H9 (cell line): ENCODE data around the gene VAV2. TPM values are rescaled to one million over a fixed set of nuclear protein-coding genes. Genes with fewer than 3 reads are reported as not detected.

ENCODE experiments used
- DNase-seq: peaks from one replicate; pipeline ENCODE4 v3.0.0-alpha.2; 2017
- H2AFZ ChIP-seq: one replicate; pipeline ENCODE4 v1.6.1; 2013; ENCODE audit warnings: mild to moderate bottlenecking, low read length, control low read depth, moderate library complexity
- H2AK5ac ChIP-seq: 2 replicates; pipeline ENCODE4 v1.6.1; 2013; ENCODE audit warnings: low read length, control low read depth, mixed read lengths; ENCODE audit not compliant: insufficient read length
- H2BK120ac ChIP-seq: one replicate; pipeline ENCODE4 v1.6.1; 2013; ENCODE audit warnings: low read depth, mild to moderate bottlenecking, low read length, control low read depth, inconsistent platforms; ENCODE audit not compliant: poor library complexity, severe bottlenecking
- H2BK12ac ChIP-seq: 2 replicates; pipeline ENCODE4 v1.6.1; 2013; ENCODE audit warnings: low read length, control low read depth, mixed read lengths, low read depth; ENCODE audit not compliant: insufficient read length
- H2BK15ac ChIP-seq: 2 replicates; pipeline ENCODE4 v1.6.1; 2013; ENCODE audit warnings: low read depth, low read length, control low read depth
- H2BK20ac ChIP-seq: one replicate; pipeline ENCODE4 v1.6.1; 2013; ENCODE audit warnings: low read depth, mild to moderate bottlenecking, low read length, control low read depth, inconsistent platforms; ENCODE audit not compliant: poor library complexity, severe bottlenecking
- H2BK5ac ChIP-seq: 2 replicates; pipeline ENCODE4 v1.6.1; 2013; ENCODE audit warnings: low read length, control low read depth, mixed read lengths; ENCODE audit not compliant: insufficient read length
- H3K14ac ChIP-seq: 2 replicates; pipeline ENCODE4 v1.6.1; 2013; ENCODE audit warnings: low read length, control low read depth; ENCODE audit not compliant: insufficient read depth
- H3K18ac ChIP-seq: 2 replicates; pipeline ENCODE4 v1.6.1; 2013; ENCODE audit warnings: low read depth, mild to moderate bottlenecking, mixed read lengths, low read length, control low read depth; ENCODE audit not compliant: insufficient read length
- H3K23ac ChIP-seq: 2 replicates; pipeline ENCODE4 v1.6.1; 2013; ENCODE audit warnings: low read length, control low read depth, mixed read lengths, low read depth; ENCODE audit not compliant: insufficient read length
- H3K23me2 ChIP-seq: 2 replicates; pipeline ENCODE4 v1.6.1; 2013; ENCODE audit warnings: low read depth, mild to moderate bottlenecking, mixed read lengths, low read length, control low read depth; ENCODE audit not compliant: insufficient read length, poor library complexity, severe bottlenecking
- H3K27ac ChIP-seq: 2 replicates; pipeline ENCODE4 v1.5.1; 2013; ENCODE audit warnings: low read length, control low read depth, mixed read lengths, low read depth; ENCODE audit not compliant: insufficient read length
- H3K27me3 ChIP-seq: 2 replicates; pipeline ENCODE4 v1.6.1; 2013; ENCODE audit warnings: low read length, control low read depth, inconsistent platforms; ENCODE audit not compliant: insufficient read depth
- H3K4ac ChIP-seq: 2 replicates; pipeline ENCODE4 v1.6.1; 2013; ENCODE audit warnings: low read depth, mild to moderate bottlenecking, control low read depth, inconsistent platforms, low read length, moderate library complexity
- H3K4me1 ChIP-seq: 2 replicates; pipeline ENCODE4 v1.6.1; 2013; ENCODE audit warnings: low read length, control low read depth, inconsistent platforms; ENCODE audit not compliant: insufficient read depth
- H3K4me2 ChIP-seq: 2 replicates; pipeline ENCODE4 v1.6.1; 2013; ENCODE audit warnings: low read length, control low read depth, mixed read lengths; ENCODE audit not compliant: insufficient read length, insufficient read depth
- H3K56ac ChIP-seq: 2 replicates; pipeline ENCODE4 v1.6.1; 2013; ENCODE audit warnings: low read depth, mild to moderate bottlenecking, mixed read lengths, low read length, control low read depth; ENCODE audit not compliant: insufficient read length
- H3K79me1 ChIP-seq: 2 replicates; pipeline ENCODE4 v1.6.1; 2013; ENCODE audit warnings: low read depth, mild to moderate bottlenecking, moderate library complexity, low read length, control low read depth, inconsistent platforms; ENCODE audit not compliant: insufficient read depth, poor library complexity, severe bottlenecking
- H3K79me2 ChIP-seq: 2 replicates; pipeline ENCODE4 v1.6.1; 2013; ENCODE audit warnings: low read length, control low read depth, inconsistent platforms; ENCODE audit not compliant: insufficient read depth
- H3K9ac ChIP-seq: 2 replicates; pipeline ENCODE4 v1.6.1; 2013; ENCODE audit warnings: low read length, control low read depth, mixed read lengths; ENCODE audit not compliant: insufficient read length; ENCODE audit errors: extremely low read depth
- H3K9me3 ChIP-seq: one replicate; pipeline ENCODE4 v1.6.1; 2013; ENCODE audit warnings: low read depth, low read length, inconsistent platforms; ENCODE audit not compliant: control insufficient read depth
- H3T11ph ChIP-seq: one replicate; pipeline ENCODE4 v1.6.1; 2013; ENCODE audit warnings: mild to moderate bottlenecking, low read length, control low read depth, inconsistent platforms
- H4K20me1 ChIP-seq: one replicate; pipeline ENCODE4 v1.6.1; 2013; ENCODE audit not compliant: control insufficient read depth, insufficient read length, insufficient read depth
- H4K5ac ChIP-seq: 2 replicates; pipeline ENCODE4 v1.6.1; 2013; ENCODE audit warnings: low read depth, mild to moderate bottlenecking, mixed read lengths, low read length, control low read depth; ENCODE audit not compliant: insufficient read length
- H4K8ac ChIP-seq: replicated peaks from 2 replicates; pipeline ENCODE4 v1.6.1; 2013; ENCODE audit warnings: low read length, control low read depth, mixed read lengths, low read depth; ENCODE audit not compliant: insufficient read length
- H4K91ac ChIP-seq: 2 replicates; pipeline ENCODE4 v1.6.1; 2013; ENCODE audit warnings: low read depth, mild to moderate bottlenecking, moderate library complexity, mixed read lengths, low read length, control low read depth; ENCODE audit not compliant: insufficient read length
- H3K27ac Mint-ChIP-seq, 3 experiments: 2 replicates in 2 of 3; 3 replicates in 1 of 3; pipeline ENCODE4 v1.8.0; 2020 to 2021; ENCODE audit warnings: mixed read lengths in 3 of 3, mild to moderate bottlenecking in 1 of 3, moderate library complexity in 1 of 3
- H3K27me3 Mint-ChIP-seq: 2 replicates; pipeline ENCODE4 v1.8.0; 2021; ENCODE audit warnings: low read depth, mild to moderate bottlenecking, moderate library complexity, mixed read lengths
- H3K36me3 Mint-ChIP-seq, 3 experiments: 2 replicates in 2 of 3; 3 replicates in 1 of 3; pipeline ENCODE4 v1.8.0; 2020 to 2021; ENCODE audit warnings: low read depth in 3 of 3, mixed read lengths in 3 of 3; ENCODE audit not compliant: insufficient read depth in 1 of 3
- H3K4me1 Mint-ChIP-seq, 2 experiments: 2 replicates each; pipeline ENCODE4 v1.8.0; 2020; ENCODE audit warnings: mixed read lengths in 2 of 2
- H3K4me3 Mint-ChIP-seq, 2 experiments: 2 replicates in 1 of 2; 3 replicates in 1 of 2; pipeline ENCODE4 v1.8.0; 2020 to 2021; ENCODE audit warnings: mild to moderate bottlenecking in 2 of 2, mixed read lengths in 2 of 2, moderate library complexity in 1 of 2
- H3K9me3 Mint-ChIP-seq, 2 experiments: 2 replicates in 1 of 2; 3 replicates in 1 of 2; pipeline ENCODE4 v1.8.0; 2020; ENCODE audit warnings: mild to moderate bottlenecking in 2 of 2, mixed read lengths in 2 of 2, moderate library complexity in 1 of 2
- CTCF ChIP-seq: fragments of 200-600 bp; sonication (generic); conservative IDR thresholded peaks from 3 replicates; pipeline ENCODE4 v1.8.0; 2021; ENCODE audit warnings: antibody characterized with exemption, mild to moderate bottlenecking
- WGBS: extraction: QIAGEN DNeasy Blood & Tissue Kit; methylation state at CpG from one replicate; pipeline ENCODE4 v1.1.7; 2013; ENCODE audit warnings: missing lambda C conversion rate, low lambda C conversion rate, mixed read lengths; ENCODE audit not compliant: insufficient read length; ENCODE audit errors: extremely low coverage; 5-methylcytosine and 5-hydroxymethylcytosine counted together
- total RNA-seq: library from RNA; stranded (reverse); gene quantifications from 2 replicates; pipeline ENCODE4 v1.2.1, GENCODE V29; 2021

Gene VAV2
- total RNA-seq, 1 experiment from 2014 or later: 58.7 TPM

GRCh38 chr9:133814586-133815208 is 177.4 kb downstream of the VAV2 start:
- Histone ChIP-seq H3K27ac (no peak overlapping the region), H3K27me3 (no peaks in the 10 kb centered on the region)

More at GRCh38 chr9:133814586-133815208, 177.4 kb downstream of the VAV2 start:
- Histone ChIP-seq H3K14ac (no peak overlapping the region; the same call in 1 of the 2 replicates), H3K4me2 (no peak overlapping the region), H2BK120ac (no peak overlapping the region), H2AFZ (no peak overlapping the region), H3K18ac (no peak overlapping the region), H2BK5ac (no peak overlapping the region), H4K8ac (no peak overlapping the region), H2BK15ac (no peak overlapping the region), H2BK12ac (no peak overlapping the region), H4K91ac (no peak overlapping the region), H3K9ac (no peak overlapping the region), H3K79me2 (no peaks in the 10 kb centered on the region), H4K5ac (no peak overlapping the region), H3K4me1 (no peaks in the 10 kb centered on the region), H3K79me1 (no peaks in the 10 kb centered on the region), H2AK5ac (no peak overlapping the region), H4K20me1 (no peaks in the 10 kb centered on the region), H3K4ac (no peak overlapping the region), H2BK20ac (no peak overlapping the region), H3T11ph (no peak overlapping the region), H3K9me3 (no peaks in the 10 kb centered on the region), H3K23me2 (no peaks in the 10 kb centered on the region), H3K56ac (no peak overlapping the region), H3K23ac (no peak overlapping the region)
- WGBS: no CpG with 5 or more reads among the region's 25 CpGs
- no peak for DNase-seq
- Mint-ChIP-seq H3K27me3 (no peaks in the 10 kb centered on the region), H3K27ac (no peak overlapping the region; a peak in 1 of 7 replicates), H3K4me1 (peaks cover 0 to 8% of the 10 kb centered on the region in 2 experiments; a peak in 2 of 4 replicates), H3K9me3 (no peaks in the 10 kb centered on the region), H3K36me3 (peaks cover 0 to 29% (median 11%) of the 10 kb centered on the region in 3 experiments; a peak in 6 of 7 replicates), H3K4me3 (no peak overlapping the region)
- no peak for TF ChIP-seq CTCF
